ENCODE measurements around the gene OR52R1. TPM values are rescaled to one million over a fixed set of nuclear protein-coding genes. Genes with fewer than 3 reads are reported as not detected.

OR52R1 gene
- total and polyA plus RNA-seq, 2 donors (not counting 3 experiments of a cell fraction or from before 2014, with no cell fraction given), result not detected

GRCh38 chr11:4839851-4840549 lies 35.8 kb upstream of the OR52R1 start:
- POLR2A ChIA-PET, result no interaction called here
- no peak for FAIRE-seq
- CTCF ChIA-PET, result no interaction called here

More at GRCh38 chr11:4839851-4840549, 35.8 kb upstream of the OR52R1 start:
- Histone ChIP-seq H3K4me3 (replicated peaks in 1 of 3; ENCODE audit: insufficient read depth in 1 of 3, low read depth in 1 of 3, low read length in 3 of 3) (no peak overlapping the region), H3K4me1 (ENCODE audit: control insufficient read depth, extremely low read depth, insufficient read depth, low read length) (no peaks in the 10 kb centered on the region), H3K9me3 (replicated peaks; ENCODE audit: control insufficient read depth, insufficient read depth, low read length) (no peaks in the 10 kb centered on the region), H3K4me2 (ENCODE audit: insufficient read depth, low read length) (no peak overlapping the region), H3K36me3 (ENCODE audit: control insufficient read depth in 2 of 2, extremely low read depth in 1 of 2, insufficient read depth in 2 of 2, low read length in 2 of 2) (no peaks in the 10 kb centered on the region), H3K9ac (replicated peaks; ENCODE audit: extremely low read depth, insufficient read depth, low read length) (no peak overlapping the region), H3K27me3 (ENCODE audit: control insufficient read depth in 2 of 2, insufficient read depth in 2 of 2, low read length in 2 of 2) (no peaks in the 10 kb centered on the region), H3K79me2 (ENCODE audit: control insufficient read depth, insufficient read depth, low read length) (no peaks in the 10 kb centered on the region), H3K27ac (ENCODE audit: insufficient read depth, low read depth, low read length) (no peak overlapping the region), H2AFZ (ENCODE audit: low read depth, low read length) (no peak overlapping the region), H3K9me1 (replicated peaks; ENCODE audit: control insufficient read depth, extremely low read depth, insufficient read depth, low read length) (no peaks in the 10 kb centered on the region), H4K20me1 (replicated peaks; ENCODE audit: control insufficient read depth, extremely low read depth, insufficient read depth, low read length) (no peaks in the 10 kb centered on the region)
- TF ChIP-seq MYC (IDR thresholded peaks at IDR 0.05; ENCODE audit: low read depth, low read length) (no peak), MAX (IDR thresholded peaks at IDR 0.05; ENCODE audit: insufficient read depth, insufficient read length) (no peak), POLR2A (IDR thresholded peaks at IDR 0.05; ENCODE audit: low read depth, low read length) (no peak), EZH2 (IDR thresholded peaks at IDR 0.05; ENCODE audit: borderline replicate concordance, low read depth, low read length, severe bottlenecking) (no peak), JUN (IDR thresholded peaks at IDR 0.05; ENCODE audit: borderline replicate concordance, insufficient read depth, insufficient read length, low read depth) (no peak), FOS (IDR thresholded peaks at IDR 0.05; ENCODE audit: borderline replicate concordance, insufficient read depth, low read length) (no peak), CTCF (IDR thresholded peaks at IDR 0.05; ENCODE audit: extremely low read depth in 1 of 2, insufficient read depth in 1 of 2, low read depth in 1 of 2, low read length in 2 of 2) (no peak)
- dilution Hi-C loops (cut with MboI; ENCODE audit: extremely low pct_ligation_motif_present, low sequenced_read_pairs), result no loop called here
- no peak for DNase-seq (ENCODE audit: low read depth, low spot score)
- no TSS peak for BruUV-seq (replicated peaks)
- intact Hi-C loops (cut with micrococcal nuclease), result no loop called here

All from endothelial cell of umbilical vein (primary cell).